HFF-Myc (cell line): ENCODE data around the gene NKAIN4.

Source experiments
- DNase-seq: peaks from one replicate; pipeline ENCODE4 v3.0.0-alpha.2; 2011; ENCODE audit warnings: low read depth; ENCODE audit errors: extremely low read depth
- H3K4me3 ChIP-seq: replicated peaks from 2 replicates; pipeline ENCODE4 v1.5.1; 2011; ENCODE audit warnings: low read depth, mild to moderate bottlenecking, control low read depth, low read length
- CTCF ChIP-seq: IDR thresholded peaks from 2 replicates; pipeline ENCODE4 v1.5.1; 2012; ENCODE audit warnings: mild to moderate bottlenecking, low read depth, low read length, control low read depth; ENCODE audit errors: missing control alignments

Gene NKAIN4

GRCh38 chr20:63296531-63297299, 42.5 kb upstream of the NKAIN4 start:
- no peak for DNase-seq
- TF ChIP-seq CTCF = no peak

GRCh38 chr20:63295846-63296245, 41.6 kb upstream of the NKAIN4 start:
- DNase-seq = no peak
- H3K4me3 ChIP-seq = no peak overlapping the region
- TF ChIP-seq CTCF = no peak

More at GRCh38 chr20:63296531-63297299, 42.5 kb upstream of the NKAIN4 start:
- no peak overlapping the region for H3K4me3 ChIP-seq

GRCh38 chr20:63295422-63295821, 41.2 kb upstream of the NKAIN4 start:
- no peak overlapping the region for H3K4me3 ChIP-seq
- no peak for DNase-seq
- TF ChIP-seq CTCF = no peak

DNA sequence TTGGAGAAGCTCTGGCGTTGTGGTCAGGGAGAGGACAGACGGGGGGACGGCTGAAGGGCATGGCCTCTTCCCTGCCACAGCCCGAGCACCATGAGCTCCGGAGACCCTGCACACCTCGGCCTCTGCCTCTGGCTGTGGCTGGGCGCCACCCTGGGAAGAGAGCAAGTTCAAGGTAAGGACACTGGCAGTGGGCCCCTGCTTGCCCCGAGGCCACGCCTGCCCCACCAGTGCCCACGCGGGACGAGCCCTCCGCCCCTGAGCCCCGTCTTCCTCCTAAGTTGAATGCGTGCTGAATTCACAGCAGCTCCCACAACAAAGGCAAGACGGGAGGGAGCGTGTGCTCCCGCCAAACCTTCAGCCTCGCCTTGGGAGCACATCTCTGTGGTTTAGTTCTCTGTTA, 40.8 kb upstream of the NKAIN4 start:
- H3K4me3 ChIP-seq = no peak overlapping the region
- TF ChIP-seq CTCF = no peak
- no peak for DNase-seq

GRCh38 chr20:63294536-63294900, 40.3 kb upstream of the NKAIN4 start:
- no peak overlapping the region for H3K4me3 ChIP-seq
- no peak for DNase-seq
- no peak for TF ChIP-seq CTCF

- TF ChIP-seq CTCF = no peak
- DNase-seq = no peak
- no peak overlapping the region for H3K4me3 ChIP-seq
These were observed 39.7 kb upstream of the NKAIN4 start for GRCh38 chr20:63293871-63294535.
